ENCODE data around the gene ICAM2.

Gene ICAM2

GRCh38 chr17:64020056-64020766 lies at the start of gene ICAM2:
TSS of gene ICAM2 (minus strand) at chr17:64020633. CDS start at chr17:64006691, 13,942 bp downstream.
- peak; percentile 77 to 87 for DNase-seq (ENCODE audit: low read depth in 2 of 2)

GRCh38 chr17:64070213-64070612 lies 49.8 kb upstream of the ICAM2 start:
- DNase-seq (ENCODE audit: low read depth in 2 of 2) = no peak

- no peak for DNase-seq (ENCODE audit: low read depth in 2 of 2)
Measured at GRCh38 chr17:64069143-64069542, 48.7 kb upstream of the ICAM2 start.

GRCh38 chr17:64067657-64068056 lies 47.2 kb upstream of the ICAM2 start:
- DNase-seq (ENCODE audit: low read depth in 2 of 2) = no peak

GRCh38 chr17:64066716-64067115 lies 46.3 kb upstream of the ICAM2 start:
- DNase-seq (ENCODE audit: low read depth in 2 of 2) = no peak

GRCh38 chr17:64065161-64065560 lies 44.7 kb upstream of the ICAM2 start:
- no peak for DNase-seq (ENCODE audit: low read depth in 2 of 2)

GRCh38 chr17:64064331-64064730 lies 43.9 kb upstream of the ICAM2 start:
- no peak for DNase-seq (ENCODE audit: low read depth in 2 of 2)

GRCh38 chr17:64063766-64064224 lies 43.4 kb upstream of the ICAM2 start:
- DNase-seq (ENCODE audit: low read depth in 2 of 2) = no peak

- DNase-seq (ENCODE audit: low read depth in 2 of 2) = no peak
Measured at GRCh38 chr17:64063088-64063487, 42.7 kb upstream of the ICAM2 start.

GRCh38 chr17:64061178-64061898 lies 40.9 kb upstream of the ICAM2 start:
- DNase-seq (ENCODE audit: low read depth in 2 of 2) = no peak

GRCh38 chr17:64060331-64060730 lies 39.9 kb upstream of the ICAM2 start:
- DNase-seq (ENCODE audit: low read depth in 2 of 2) = no peak

GRCh38 chr17:64059756-64060155 lies 39.3 kb upstream of the ICAM2 start:
- no peak for DNase-seq (ENCODE audit: low read depth in 2 of 2)

GRCh38 chr17:64058621-64059020 lies 38.2 kb upstream of the ICAM2 start:
- no peak for DNase-seq (ENCODE audit: low read depth in 2 of 2)

GRCh38 chr17:64057701-64058263 lies 37.3 kb upstream of the ICAM2 start:
- no peak for DNase-seq (ENCODE audit: low read depth in 2 of 2)

- DNase-seq (ENCODE audit: low read depth in 2 of 2) = no peak
Measured at GRCh38 chr17:64056269-64057005, 36.0 kb upstream of the ICAM2 start.

- no peak for DNase-seq (ENCODE audit: low read depth in 2 of 2)
Measured at GRCh38 chr17:64055183-64056142, 35.0 kb upstream of the ICAM2 start.

GRCh38 chr17:64054304-64054703 lies 33.9 kb upstream of the ICAM2 start:
- DNase-seq (ENCODE audit: low read depth in 2 of 2) = no peak

GRCh38 chr17:64053101-64053500 lies 32.7 kb upstream of the ICAM2 start:
- DNase-seq (ENCODE audit: low read depth in 2 of 2) = no peak

- no peak for DNase-seq (ENCODE audit: low read depth in 2 of 2)
Measured at GRCh38 chr17:64051153-64051552, 30.7 kb upstream of the ICAM2 start.

- no peak for DNase-seq (ENCODE audit: low read depth in 2 of 2)
Measured at GRCh38 chr17:64048805-64049204, 28.4 kb upstream of the ICAM2 start.

- no peak for DNase-seq (ENCODE audit: low read depth in 2 of 2)
Measured at GRCh38 chr17:64045176-64045575, 24.7 kb upstream of the ICAM2 start.

Data from stimulated activated CD8-positive, alpha-beta memory T cell treated with anti-CD3 and anti-CD28 coated beads, Interleukin-15, amount 100 ng/mL, for 4 hours (primary cell).